Lower lobe of right lung (tissue), 2 donors: ENCODE results near the gene CEP76. TPM values are rescaled to one million over a fixed set of nuclear protein-coding genes. Genes with fewer than 3 reads are reported as not detected.

Experiments
- ATAC-seq, 2 donors: fragments of 200-7000 bp; cut with Tn5 transposase; one replicate each; pipeline ENCODE4 v1.9.1; 2020 to 2022; ENCODE audit warnings: mild to moderate bottlenecking in 2 of 2, moderate library complexity in 2 of 2
- DNase-seq: peaks from one replicate; pipeline ENCODE4 v3.0.0-alpha.2; 2020
- H3K27ac ChIP-seq: fragments of 200-600 bp; one replicate; pipeline ENCODE4 v1.8.0; 2022
- H3K27me3 ChIP-seq: fragments of 200-600 bp; one replicate; pipeline ENCODE4 v1.8.0; 2022; ENCODE audit warnings: low read depth
- H3K36me3 ChIP-seq: fragments of 200-600 bp; one replicate; pipeline ENCODE4 v1.8.0; 2022; ENCODE audit warnings: mild to moderate bottlenecking
- H3K4me1 ChIP-seq: fragments of 200-600 bp; one replicate; pipeline ENCODE4 v1.8.0; 2022
- H3K4me3 ChIP-seq: fragments of 200-600 bp; one replicate; pipeline ENCODE4 v1.8.0; 2022; ENCODE audit warnings: mild to moderate bottlenecking
- H3K9me3 ChIP-seq: fragments of 200-600 bp; one replicate; pipeline ENCODE4 v1.8.0; 2022
- CTCF ChIP-seq: fragments of 200-600 bp; IDR thresholded peaks from one replicate; pipeline ENCODE4 v1.8.0; 2022; ENCODE audit warnings: antibody characterized with exemption, mild to moderate bottlenecking
- intact Hi-C: fragments of 100-400 bp; cut with DNase I; formaldehyde crosslinking; loops from one replicate; pipeline ENCODE4 v1.11.0; 2022
- total RNA-seq: library from RNA; stranded (reverse); fragmentation: NEBNext Ultra II Directional; extraction: Animal tissue kit (Norgen Biotek cat#: 25700); gene quantifications from one replicate; pipeline ENCODE4 v1.2.1, GENCODE V29; 2021
- donor health status: DM: no; HTN: yes; CAD: no; lungs with severe emphysema.

Gene CEP76
- total RNA-seq, 1 donor from 2014 or later = 5.0 TPM

DNA sequence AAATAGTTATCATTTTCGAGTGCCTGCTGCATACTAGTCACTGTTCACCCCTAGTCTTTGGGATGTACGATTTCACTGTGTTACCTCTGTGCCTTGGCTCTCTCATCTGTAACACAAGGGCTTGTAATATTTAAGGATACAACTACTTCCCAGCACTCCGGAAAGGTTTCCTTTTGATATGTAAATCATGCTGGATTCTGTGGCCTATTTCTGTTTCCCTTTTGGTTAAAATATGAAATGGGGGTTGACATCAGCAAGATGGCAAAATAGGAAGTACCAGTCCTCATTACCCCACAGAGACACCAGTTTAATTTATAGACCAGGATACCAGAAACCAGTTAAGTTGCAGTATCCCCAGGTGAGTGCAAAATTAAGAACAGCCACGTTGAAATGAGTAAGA, 23.8 kb upstream of the CEP76 start:
- intact Hi-C loops = no loop called here
- Histone ChIP-seq H3K9me3 (no peaks in the 10 kb centered on the region), H3K27ac (no peak overlapping the region), H3K27me3 (no peaks in the 10 kb centered on the region), H3K36me3 (peaks cover 56% of the 10 kb centered on the region), H3K4me3 (no peak overlapping the region), H3K4me1 (no peaks in the 10 kb centered on the region)
- DNase-seq (no peak), ATAC-seq (no peak)
- no peak for TF ChIP-seq CTCF

- TF ChIP-seq CTCF = no peak
- Histone ChIP-seq H3K27ac (no peak overlapping the region), H3K4me1 (no peaks in the 10 kb centered on the region), H3K9me3 (no peaks in the 10 kb centered on the region), H3K27me3 (no peaks in the 10 kb centered on the region), H3K36me3 (peaks cover 90% of the 10 kb centered on the region), H3K4me3 (no peak overlapping the region)
- no peak for DNase-seq
- intact Hi-C loops = no loop called here
- ATAC-seq = no peak
Observed at GRCh38 chr18:12722731-12723130, 20.2 kb upstream of the CEP76 start.

DNA sequence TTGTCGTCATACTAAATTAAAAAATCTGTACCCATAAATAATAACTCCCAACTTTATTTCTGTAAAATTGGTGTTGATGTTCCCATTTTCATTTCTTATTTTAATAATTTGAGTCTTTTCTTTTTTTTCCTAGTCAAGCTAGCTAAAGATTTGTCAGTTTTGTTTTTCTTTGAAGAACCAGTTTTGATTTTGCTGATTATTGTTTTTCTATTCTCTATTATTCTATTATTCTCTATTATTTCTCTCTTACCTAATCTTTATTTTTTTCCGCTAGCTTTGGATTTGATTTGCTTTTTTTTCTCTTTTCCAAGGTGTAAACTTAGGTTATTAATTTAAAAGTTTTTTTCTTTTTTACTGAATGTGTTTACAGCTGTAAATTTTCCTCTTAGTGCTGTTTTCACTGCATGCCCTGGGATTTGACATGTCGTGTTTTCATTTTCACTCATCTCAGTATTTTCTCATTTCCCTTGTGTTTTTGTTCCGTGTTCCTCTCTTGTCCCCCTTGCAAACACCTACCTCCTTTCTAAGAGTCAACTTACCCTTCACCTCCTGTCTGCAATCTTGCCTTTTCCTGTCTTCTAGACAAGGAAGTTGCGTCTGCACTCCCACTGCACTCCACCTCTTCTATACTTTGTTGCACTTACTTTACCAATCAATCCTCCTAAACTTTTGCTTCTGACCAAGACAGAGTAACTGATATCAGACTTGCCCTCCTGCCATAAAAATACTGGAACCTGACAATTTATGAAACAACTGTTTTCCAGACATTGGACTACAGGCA, 19.2 kb upstream of the CEP76 start:
- H3K36me3 ChIP-seq = peaks cover 97% of the 10 kb centered on the region
- TF ChIP-seq CTCF = no peak
- intact Hi-C loops = no loop called here

GRCh38 chr18:12711446-12711845, 8.9 kb upstream of the CEP76 start:
- peaks cover 93% of the 10 kb centered on the region for H3K36me3 ChIP-seq
- no peak overlapping the region for H3K27ac ChIP-seq
- no peak for DNase-seq
- no peaks in the 10 kb centered on the region for H3K27me3 ChIP-seq
- no peaks in the 10 kb centered on the region for H3K9me3 ChIP-seq
- intact Hi-C loops = no loop called here
- H3K4me1 ChIP-seq = no peaks in the 10 kb centered on the region
- ATAC-seq = no peak
- H3K4me3 ChIP-seq = no peak overlapping the region
- no peak for TF ChIP-seq CTCF

More for the DNA sequence above, 19.2 kb upstream of the CEP76 start:
- Histone ChIP-seq H3K4me3 (no peak overlapping the region), H3K27me3 (no peaks in the 10 kb centered on the region), H3K27ac (no peak overlapping the region), H3K4me1 (no peaks in the 10 kb centered on the region), H3K9me3 (no peaks in the 10 kb centered on the region)
- DNase-seq (no peak), ATAC-seq (peak; percentile 42 to 49)

DNA sequence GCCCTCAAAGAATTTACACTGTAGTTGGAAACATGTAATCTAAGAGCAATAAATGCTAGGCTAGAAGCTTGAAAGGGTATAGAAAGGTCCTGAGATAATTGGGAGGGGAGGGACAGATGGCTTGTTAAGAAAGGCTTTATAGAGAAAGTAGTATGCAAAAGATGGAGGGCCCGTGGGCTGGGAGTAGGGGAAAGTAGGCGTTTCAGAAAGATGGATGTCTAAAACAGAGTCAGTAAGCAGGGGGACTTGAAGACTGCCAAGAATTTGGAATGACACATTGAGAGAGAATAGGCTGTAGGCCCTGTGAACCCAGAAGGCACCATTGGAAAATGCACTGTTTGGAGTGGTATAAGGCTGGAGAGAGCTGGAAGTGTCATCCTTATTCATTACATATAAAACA, 1.1 kb upstream of the CEP76 start:
- Histone ChIP-seq H3K27ac (peak overlapping the region; percentile 96), H3K27me3 (no peaks in the 10 kb centered on the region), H3K4me1 (peaks cover 36% of the 10 kb centered on the region), H3K9me3 (no peaks in the 10 kb centered on the region), H3K4me3 (peak overlapping the region; percentile 96), H3K36me3 (peaks cover 36% of the 10 kb centered on the region)
- no peak for TF ChIP-seq CTCF
- intact Hi-C loops = no loop called here
- DNase-seq (no peak), ATAC-seq (no peak)
